Measurements from ENCODE around the gene MKLN1. TPM values are rescaled to one million over a fixed set of nuclear protein-coding genes. Genes with fewer than 3 reads are reported as not detected.

The MKLN1 gene
- total RNA-seq, 1 experiment from 2014 or later = 90.2 TPM

DNA sequence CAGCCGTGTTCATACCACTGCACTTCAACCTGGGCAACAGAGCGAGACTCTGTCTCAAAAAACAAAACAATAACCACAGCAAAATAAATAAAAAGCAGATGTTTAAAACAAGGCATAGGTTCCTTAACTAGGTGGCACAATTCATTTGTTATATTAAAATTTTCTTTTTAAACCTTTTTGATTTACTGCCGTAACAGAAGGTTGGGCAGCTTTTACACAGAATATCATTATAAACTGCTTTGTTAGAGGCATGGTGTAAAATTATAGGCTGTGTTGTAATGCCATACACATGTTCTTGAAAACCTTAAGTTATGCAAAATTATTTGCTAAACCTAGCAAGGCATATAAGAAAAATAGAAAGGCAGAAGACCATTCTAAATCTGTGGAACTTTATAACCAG is 84.4 kb downstream of the MKLN1 start:
- no peak for DNase-seq (ENCODE audit: low spot score)
- Histone ChIP-seq H3K4me1 (ENCODE audit: insufficient read depth, low read length, poor library complexity, severe bottlenecking) (no peaks in the 10 kb centered on the region), H3K27me3 (replicated peaks; ENCODE audit: insufficient read depth, low read depth, low read length, poor library complexity) (no peaks in the 10 kb centered on the region), H3K9me3 (ENCODE audit: low read depth, low read length, poor library complexity, severe bottlenecking) (no peaks in the 10 kb centered on the region), H3K36me3 (ENCODE audit: insufficient read depth, low read length, poor library complexity, severe bottlenecking) (peaks cover 21% of the 10 kb centered on the region), H3K4me3 (ENCODE audit: low read depth, low read length, poor library complexity, severe bottlenecking) (no peak overlapping the region), H3K27ac (ENCODE audit: low read depth, low read length, poor library complexity, severe bottlenecking) (no peak overlapping the region)
- ChIA-PET CTCF (no interaction called here), POLR2A (ENCODE audit: low non-redundant PET) (no interaction called here)
- TF ChIP-seq, protein P1, sequence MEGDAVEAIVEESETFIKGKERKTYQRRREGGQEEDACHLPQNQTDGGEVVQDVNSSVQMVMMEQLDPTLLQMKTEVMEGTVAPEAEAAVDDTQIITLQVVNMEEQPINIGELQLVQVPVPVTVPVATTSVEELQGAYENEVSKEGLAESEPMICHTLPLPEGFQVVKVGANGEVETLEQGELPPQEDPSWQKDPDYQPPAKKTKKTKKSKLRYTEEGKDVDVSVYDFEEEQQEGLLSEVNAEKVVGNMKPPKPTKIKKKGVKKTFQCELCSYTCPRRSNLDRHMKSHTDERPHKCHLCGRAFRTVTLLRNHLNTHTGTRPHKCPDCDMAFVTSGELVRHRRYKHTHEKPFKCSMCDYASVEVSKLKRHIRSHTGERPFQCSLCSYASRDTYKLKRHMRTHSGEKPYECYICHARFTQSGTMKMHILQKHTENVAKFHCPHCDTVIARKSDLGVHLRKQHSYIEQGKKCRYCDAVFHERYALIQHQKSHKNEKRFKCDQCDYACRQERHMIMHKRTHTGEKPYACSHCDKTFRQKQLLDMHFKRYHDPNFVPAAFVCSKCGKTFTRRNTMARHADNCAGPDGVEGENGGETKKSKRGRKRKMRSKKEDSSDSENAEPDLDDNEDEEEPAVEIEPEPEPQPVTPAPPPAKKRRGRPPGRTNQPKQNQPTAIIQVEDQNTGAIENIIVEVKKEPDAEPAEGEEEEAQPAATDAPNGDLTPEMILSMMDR (conservative IDR thresholded peaks at IDR 0.05; ENCODE audit: low read depth, low read length) = no peak
- no peak for TF ChIP-seq EZH2 (IDR thresholded peaks at IDR 0.05; ENCODE audit: borderline replicate concordance, low read depth, low read length, poor library complexity, severe bottlenecking)
- BruUV-seq (replicated peaks) = no TSS peak
- intact Hi-C loops (cut with micrococcal nuclease; ENCODE audit: unreplicated experiment) = no loop called here

DNA sequence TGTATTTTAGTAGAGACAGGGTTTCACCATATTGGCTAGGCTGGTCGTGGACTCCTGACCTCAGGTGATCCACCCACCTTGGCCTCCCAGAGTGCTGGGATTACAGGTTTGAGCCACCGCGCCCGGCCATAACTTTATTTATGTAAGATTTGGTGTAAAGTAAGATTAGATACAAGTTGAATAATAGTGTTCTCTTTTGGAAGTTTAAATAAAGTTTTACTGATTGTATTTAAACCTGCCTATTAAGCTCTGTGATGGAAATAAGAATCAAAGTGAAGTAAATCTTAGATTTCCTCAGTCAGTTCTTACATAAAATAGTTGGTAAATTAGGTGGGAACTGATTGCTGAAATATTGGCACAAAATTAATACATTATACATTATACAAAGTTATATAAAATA is 86.0 kb downstream of the MKLN1 start:
- Histone ChIP-seq H3K4me3 (ENCODE audit: low read depth, low read length, poor library complexity, severe bottlenecking) (no peak overlapping the region), H3K27me3 (replicated peaks; ENCODE audit: insufficient read depth, low read depth, low read length, poor library complexity) (no peaks in the 10 kb centered on the region), H3K9me3 (ENCODE audit: low read depth, low read length, poor library complexity, severe bottlenecking) (no peaks in the 10 kb centered on the region), H3K27ac (ENCODE audit: low read depth, low read length, poor library complexity, severe bottlenecking) (no peak overlapping the region), H3K36me3 (ENCODE audit: insufficient read depth, low read length, poor library complexity, severe bottlenecking) (peaks cover 21% of the 10 kb centered on the region), H3K4me1 (ENCODE audit: insufficient read depth, low read length, poor library complexity, severe bottlenecking) (no peaks in the 10 kb centered on the region)
- CTCF ChIA-PET = no interaction called here
- no TSS peak for BruUV-seq (replicated peaks)
- no peak for TF ChIP-seq EZH2 (IDR thresholded peaks at IDR 0.05; ENCODE audit: borderline replicate concordance, low read depth, low read length, poor library complexity, severe bottlenecking)
- TF ChIP-seq, protein P1 (conservative IDR thresholded peaks at IDR 0.05; ENCODE audit: low read depth, low read length) = no peak
- no peak for DNase-seq (ENCODE audit: low spot score)
- intact Hi-C loops (cut with micrococcal nuclease; ENCODE audit: unreplicated experiment) = no loop called here
- POLR2A ChIA-PET (ENCODE audit: low non-redundant PET) = no interaction called here

DNA sequence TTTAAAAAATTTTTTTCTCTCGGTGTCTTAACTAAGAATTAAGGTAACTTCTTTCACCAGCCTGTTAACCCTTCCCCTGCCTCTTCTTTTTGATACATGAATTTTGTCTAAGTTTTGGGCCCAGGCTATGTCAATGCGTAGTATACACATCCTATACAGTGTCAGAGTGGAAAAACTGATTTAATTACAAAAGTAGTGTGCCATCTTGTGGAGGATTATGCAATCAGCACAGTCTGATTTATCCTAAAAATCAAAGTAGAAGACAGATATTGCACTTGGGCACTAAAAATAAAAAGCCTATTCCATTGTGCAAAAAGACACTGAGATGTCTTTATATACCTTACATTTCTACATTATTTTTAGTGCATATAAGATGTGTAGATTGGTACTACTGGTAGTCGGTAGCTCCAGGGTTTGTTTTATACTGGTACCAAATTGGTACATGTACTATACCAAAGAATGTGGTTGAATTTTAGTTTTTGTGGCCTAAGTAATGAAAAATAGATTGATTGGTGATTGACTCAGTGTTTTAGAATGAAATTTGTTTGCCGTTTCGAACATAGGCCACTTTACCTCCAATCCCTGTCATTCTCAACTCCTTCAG is 96.6 kb downstream of the MKLN1 start:
- CTCF ChIA-PET = no interaction called here

More for the DNA sequence above, 96.6 kb downstream of the MKLN1 start:
- BruUV-seq (replicated peaks) = no TSS peak
- H3K27ac ChIP-seq (ENCODE audit: low read depth, low read length, poor library complexity, severe bottlenecking) = no peak overlapping the region
- POLR2A ChIA-PET (ENCODE audit: low non-redundant PET) = no interaction called here
- peaks cover 5% of the 10 kb centered on the region for H3K36me3 ChIP-seq (ENCODE audit: insufficient read depth, low read length, poor library complexity, severe bottlenecking)
- H3K4me1 ChIP-seq (ENCODE audit: insufficient read depth, low read length, poor library complexity, severe bottlenecking) = no peaks in the 10 kb centered on the region
- no peak for TF ChIP-seq EZH2 (IDR thresholded peaks at IDR 0.05; ENCODE audit: borderline replicate concordance, low read depth, low read length, poor library complexity, severe bottlenecking)
- TF ChIP-seq, protein P1 (conservative IDR thresholded peaks at IDR 0.05; ENCODE audit: low read depth, low read length) = peak; percentile 72
- intact Hi-C loops (cut with micrococcal nuclease; ENCODE audit: unreplicated experiment) = loop anchor here (2.0 kb wide), 2 partner anchors 316 to 354 kb away; no protein-coding TSS in a partner anchor
- peak; percentile 75 for DNase-seq (ENCODE audit: low spot score)
- H3K9me3 ChIP-seq (ENCODE audit: low read depth, low read length, poor library complexity, severe bottlenecking) = no peaks in the 10 kb centered on the region
- H3K4me3 ChIP-seq (ENCODE audit: low read depth, low read length, poor library complexity, severe bottlenecking) = no peak overlapping the region
- no peaks in the 10 kb centered on the region for H3K27me3 ChIP-seq (replicated peaks; ENCODE audit: insufficient read depth, low read depth, low read length, poor library complexity)
